Measurements from ENCODE around the gene ADGRB2. TPM values are rescaled to one million over a fixed set of nuclear protein-coding genes. Genes with fewer than 3 reads are reported as not detected.

Gene ADGRB2
- total RNA-seq, 1 donor from 2014 or later: 12.1 TPM

DNA sequence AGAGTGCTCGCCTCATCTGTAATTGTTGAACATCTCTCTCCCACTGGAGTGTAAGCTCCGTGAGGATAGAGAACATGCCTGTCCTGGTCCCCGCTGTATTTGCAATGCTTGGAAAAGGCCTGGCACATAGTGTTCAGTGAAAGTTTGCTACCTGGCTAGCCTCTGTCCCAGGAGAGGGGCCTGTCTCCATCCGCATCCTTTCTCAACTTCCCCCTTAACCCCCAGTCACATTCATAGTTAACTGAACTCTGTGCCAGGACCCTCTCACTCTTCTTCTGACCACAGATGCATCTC, 36.5 kb upstream of the ADGRB2 start:
- DNase-seq: no peak
- no peaks in the 10 kb centered on the region for H3K36me3 ChIP-seq
- no peak overlapping the region for H3K4me3 ChIP-seq
- H3K27me3 ChIP-seq (ENCODE audit: low read depth): peaks cover 40% of the 10 kb centered on the region
- intact Hi-C loops (cut with micrococcal nuclease): no loop called here
- H3K27ac ChIP-seq (replicated peaks): no peak overlapping the region
- peaks cover 3% of the 10 kb centered on the region for H3K4me1 ChIP-seq
- no peaks in the 10 kb centered on the region for H3K9me3 ChIP-seq (replicated peaks)
- TF ChIP-seq, protein P1, sequence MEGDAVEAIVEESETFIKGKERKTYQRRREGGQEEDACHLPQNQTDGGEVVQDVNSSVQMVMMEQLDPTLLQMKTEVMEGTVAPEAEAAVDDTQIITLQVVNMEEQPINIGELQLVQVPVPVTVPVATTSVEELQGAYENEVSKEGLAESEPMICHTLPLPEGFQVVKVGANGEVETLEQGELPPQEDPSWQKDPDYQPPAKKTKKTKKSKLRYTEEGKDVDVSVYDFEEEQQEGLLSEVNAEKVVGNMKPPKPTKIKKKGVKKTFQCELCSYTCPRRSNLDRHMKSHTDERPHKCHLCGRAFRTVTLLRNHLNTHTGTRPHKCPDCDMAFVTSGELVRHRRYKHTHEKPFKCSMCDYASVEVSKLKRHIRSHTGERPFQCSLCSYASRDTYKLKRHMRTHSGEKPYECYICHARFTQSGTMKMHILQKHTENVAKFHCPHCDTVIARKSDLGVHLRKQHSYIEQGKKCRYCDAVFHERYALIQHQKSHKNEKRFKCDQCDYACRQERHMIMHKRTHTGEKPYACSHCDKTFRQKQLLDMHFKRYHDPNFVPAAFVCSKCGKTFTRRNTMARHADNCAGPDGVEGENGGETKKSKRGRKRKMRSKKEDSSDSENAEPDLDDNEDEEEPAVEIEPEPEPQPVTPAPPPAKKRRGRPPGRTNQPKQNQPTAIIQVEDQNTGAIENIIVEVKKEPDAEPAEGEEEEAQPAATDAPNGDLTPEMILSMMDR (IDR thresholded peaks at IDR 0.05; ENCODE audit: borderline replicate concordance): no peak

- no peak for DNase-seq
- H3K27me3 ChIP-seq (ENCODE audit: low read depth): peaks cover 45% of the 10 kb centered on the region
- no peak overlapping the region for H3K4me3 ChIP-seq
- H3K4me1 ChIP-seq: peaks cover 3% of the 10 kb centered on the region
- intact Hi-C loops (cut with micrococcal nuclease): loop anchor here (10.0 kb wide), 1 partner anchor 235 kb away; no protein-coding TSS in a partner anchor
- H3K9me3 ChIP-seq (replicated peaks): no peaks in the 10 kb centered on the region
- no peaks in the 10 kb centered on the region for H3K36me3 ChIP-seq
- TF ChIP-seq, protein P1 (IDR thresholded peaks at IDR 0.05; ENCODE audit: borderline replicate concordance): no peak
- no peak overlapping the region for H3K27ac ChIP-seq (replicated peaks)
These were observed 35.9 kb upstream of the ADGRB2 start for GRCh38 chr1:31799895-31800673.

GRCh38 chr1:31799196-31799894, 35.2 kb upstream of the ADGRB2 start:
- DNase-seq: no peak
- no peak overlapping the region for H3K4me3 ChIP-seq
- H3K4me1 ChIP-seq: peaks cover 3% of the 10 kb centered on the region
- TF ChIP-seq, protein P1 (IDR thresholded peaks at IDR 0.05; ENCODE audit: borderline replicate concordance): no peak
- H3K36me3 ChIP-seq: no peaks in the 10 kb centered on the region
- no peak overlapping the region for H3K27ac ChIP-seq (replicated peaks)
- peaks cover 51% of the 10 kb centered on the region for H3K27me3 ChIP-seq (ENCODE audit: low read depth)
- H3K9me3 ChIP-seq (replicated peaks): no peaks in the 10 kb centered on the region
- intact Hi-C loops (cut with micrococcal nuclease): loop anchor here (10.0 kb wide), 1 partner anchor 235 kb away; no protein-coding TSS in a partner anchor

- intact Hi-C loops (cut with micrococcal nuclease): loop anchor here (10.0 kb wide), 1 partner anchor 234 kb away; no protein-coding TSS in a partner anchor
- no peak overlapping the region for H3K4me3 ChIP-seq
These were observed 34.5 kb upstream of the ADGRB2 start for GRCh38 chr1:31798433-31799195.

DNA sequence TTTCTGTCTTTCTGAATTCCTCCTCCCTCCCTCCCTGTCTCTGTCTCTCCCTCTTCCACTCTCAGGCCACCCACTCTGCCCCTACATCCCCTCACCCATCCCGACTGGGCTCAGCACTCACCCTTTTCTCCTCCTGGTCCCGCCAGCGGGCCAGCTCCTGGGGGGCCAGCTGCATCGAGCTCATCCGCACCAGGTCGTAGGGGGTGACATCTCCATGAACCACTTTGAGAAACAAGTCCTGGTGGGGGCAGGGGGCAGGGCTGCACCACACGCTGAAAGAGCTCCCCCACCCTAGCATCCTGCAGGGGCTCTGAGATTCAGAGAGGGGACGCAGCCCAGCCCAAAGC, 33.9 kb upstream of the ADGRB2 start:
- Histone ChIP-seq H3K27ac (replicated peaks) (no peak overlapping the region), H3K4me3 (no peak overlapping the region), H3K9me3 (replicated peaks) (no peaks in the 10 kb centered on the region), H3K36me3 (no peaks in the 10 kb centered on the region), H3K27me3 (ENCODE audit: low read depth) (peaks cover 62% of the 10 kb centered on the region), H3K4me1 (peaks cover 3% of the 10 kb centered on the region)
- intact Hi-C loops (cut with micrococcal nuclease): loop anchor here (10.0 kb wide), 1 partner anchor 233 kb away; no protein-coding TSS in a partner anchor
- DNase-seq: no peak
- TF ChIP-seq, protein P1 (IDR thresholded peaks at IDR 0.05; ENCODE audit: borderline replicate concordance): no peak

More at GRCh38 chr1:31798433-31799195, 34.5 kb upstream of the ADGRB2 start:
- no peak for DNase-seq
- H3K27ac ChIP-seq (replicated peaks): no peak overlapping the region
- H3K36me3 ChIP-seq: no peaks in the 10 kb centered on the region
- TF ChIP-seq, protein P1 (IDR thresholded peaks at IDR 0.05; ENCODE audit: borderline replicate concordance): no peak
- H3K27me3 ChIP-seq (ENCODE audit: low read depth): peaks cover 58% of the 10 kb centered on the region
- H3K4me1 ChIP-seq: peaks cover 3% of the 10 kb centered on the region
- H3K9me3 ChIP-seq (replicated peaks): no peaks in the 10 kb centered on the region
